HepG2 (cell line): ENCODE data around the gene COL27A1. TPM values are rescaled to one million over a fixed set of nuclear protein-coding genes. Genes with fewer than 3 reads are reported as not detected.
A peak's percentile ranks its signal among the peaks of the same experiment; 100 is the strongest.

Source experiments
- ARID5B ChIP-seq: IDR thresholded peaks from 2 replicates; pipeline ENCODE4 v1.4.0; 2020; ENCODE audit warnings: mild to moderate bottlenecking, missing genetic modification reagents
- CSRNP1 ChIP-seq: sonication (generic); formaldehyde crosslinking; IDR thresholded peaks from 2 replicates; pipeline ENCODE4 v1.8.1; 2023; ENCODE audit warnings: mild to moderate bottlenecking, missing genetic modification reagents
- FIP1L1 ChIP-seq: fragments of 200-400 bp; formaldehyde crosslinking; IDR thresholded peaks from 2 replicates; pipeline ENCODE4 v1.6.1; 2018; ENCODE audit warnings: low read depth, mild to moderate bottlenecking, low read length, moderate library complexity, borderline replicate concordance; ENCODE audit not compliant: insufficient read depth
- GLI4 ChIP-seq: sonication (generic); formaldehyde crosslinking; IDR thresholded peaks from 2 replicates; pipeline ENCODE4 v1.5.1; 2020; ENCODE audit warnings: missing genetic modification reagents, mild to moderate bottlenecking, moderate library complexity, borderline replicate concordance
- JUNB ChIP-seq: sonication (generic); formaldehyde crosslinking; IDR thresholded peaks from 2 replicates; pipeline ENCODE4 v1.8.0; 2022; ENCODE audit warnings: missing genetic modification reagents, mild to moderate bottlenecking, borderline replicate concordance
- NFKB2 ChIP-seq: sonication (generic); formaldehyde crosslinking; IDR thresholded peaks from 2 replicates; pipeline ENCODE4 v1.4.0; 2020; ENCODE audit warnings: missing genetic modification reagents, borderline replicate concordance
- PPARG ChIP-seq: conservative IDR thresholded peaks from 2 replicates; pipeline ENCODE4 v1.6.1; 2016; ENCODE audit warnings: missing biosample characterization, missing genetic modification reagents
- RARA ChIP-seq: IDR thresholded peaks from 2 replicates; pipeline ENCODE4 v1.6.1; 2016; ENCODE audit warnings: missing genetic modification reagents, missing compliant biosample characterization
- RFX3 ChIP-seq: IDR thresholded peaks from 2 replicates; pipeline ENCODE4 v1.6.1; 2016; ENCODE audit warnings: missing biosample characterization, missing genetic modification reagents
- SKI ChIP-seq: fragments of 450-650 bp; IDR thresholded peaks from one replicate; pipeline ENCODE4 v1.6.1; 2018; ENCODE audit warnings: mild to moderate bottlenecking; ENCODE audit not compliant: partially characterized antibody
- SOX6 ChIP-seq, 2 experiments: fragments of 450-650 bp in 1 of 2; sonication (generic) in 1 of 2; formaldehyde crosslinking in 1 of 2; IDR thresholded peaks; 2 replicates each; pipeline versions ENCODE4 v1.4.0 to v1.6.1; 2017 to 2020; ENCODE audit warnings: antibody characterized with exemption in 1 of 2, mild to moderate bottlenecking in 1 of 2, missing genetic modification reagents in 1 of 2
- ZBTB43 ChIP-seq: sonication (generic); formaldehyde crosslinking; conservative IDR thresholded peaks from 2 replicates; pipeline ENCODE4 v1.4.0; 2020; ENCODE audit warnings: missing genetic modification reagents
- ZFP90 ChIP-seq: sonication (generic); formaldehyde crosslinking; IDR thresholded peaks from 2 replicates; pipeline ENCODE4 v1.8.0; 2022; ENCODE audit warnings: missing genetic modification reagents, mild to moderate bottlenecking, inconsistent platforms, borderline replicate concordance
- ZFY ChIP-seq: sonication (generic); formaldehyde crosslinking; IDR thresholded peaks from 2 replicates; pipeline ENCODE4 v1.4.0; 2020; ENCODE audit warnings: missing genetic modification reagents
- ZNF432 ChIP-seq: sonication (generic); formaldehyde crosslinking; IDR thresholded peaks from 2 replicates; pipeline ENCODE4 v1.5.0; 2020; ENCODE audit warnings: missing genetic modification reagents, mild to moderate bottlenecking, borderline replicate concordance
- ZNF652 ChIP-seq: IDR thresholded peaks from 2 replicates; pipeline ENCODE4 v1.6.1; 2016; ENCODE audit warnings: low read depth, borderline replicate concordance
- ZNF710 ChIP-seq: sonication (generic); formaldehyde crosslinking; IDR thresholded peaks from 2 replicates; pipeline ENCODE4 v1.5.0; 2020; ENCODE audit warnings: mild to moderate bottlenecking, missing genetic modification reagents, borderline replicate concordance
- ZNF788 ChIP-seq: sonication (generic); formaldehyde crosslinking; IDR thresholded peaks from 2 replicates; pipeline ENCODE4 v1.5.0; 2020; ENCODE audit warnings: mild to moderate bottlenecking, missing genetic modification reagents, borderline replicate concordance
- polyA plus RNA-seq, 8 experiments: library from polyadenylated mRNA; depleted of rRNA in 3 of 8; stranded (reverse) in 7 of 8; unstranded in 1 of 8; fragments of >200 nt; fragmentation: Illumina TruSeq in 4 of 8; extraction: Trizol in 4 of 8; gene quantifications; 2 replicates each; pipeline versions ENCODE4 v1.2.1 to v1.2.3, GENCODE V29; 2011 to 2016; ENCODE audit warnings: low read depth in 4 of 8, missing spikeins in 1 of 8, mixed read lengths in 1 of 8; ENCODE audit not compliant: insufficient read depth in 1 of 8
- total RNA-seq, 5 experiments: library from RNA; depleted of rRNA; stranded (reverse); fragments of >200 nt; fragmentation: Illumina TruSeq; extraction: Trizol; gene quantifications; 2 replicates each; pipeline ENCODE4 v1.2.3, GENCODE V29; 2016; ENCODE audit warnings: low read depth in 1 of 5
- TF ChIP-seq, protein P1 (sequence below): sonication (generic); formaldehyde crosslinking; IDR thresholded peaks from 2 replicates; pipeline ENCODE4 v1.8.0; 2022; ENCODE audit warnings: low read depth, missing genetic modification reagents

Gene COL27A1
- total and polyA plus RNA-seq, 2 of the 13 experiments (the other 11 are each of a cell fraction or from before 2014, with no cell fraction given) = 71.3 to 89.1 TPM

- TF ChIP-seq ZBTB43 (CRISPR knock-in tag) = no peak
- no peak for TF ChIP-seq ZNF710 (CRISPR knock-in tag)
- no peak for TF ChIP-seq ZFY (CRISPR knock-in tag)
- peak; percentile 62 for TF ChIP-seq ARID5B (CRISPR knock-in tag)
- peak; percentile 68 for TF ChIP-seq RARA (CRISPR knock-in tag)
- no peak; the same call in 1 of the 2 replicates for TF ChIP-seq NFKB2 (CRISPR knock-in tag)
- no peak for TF ChIP-seq ZNF652 (CRISPR knock-in tag)
- TF ChIP-seq RFX3 (CRISPR knock-in tag) = no peak
- TF ChIP-seq ZFP90 (CRISPR knock-in tag) = no peak
- TF ChIP-seq, protein P1, sequence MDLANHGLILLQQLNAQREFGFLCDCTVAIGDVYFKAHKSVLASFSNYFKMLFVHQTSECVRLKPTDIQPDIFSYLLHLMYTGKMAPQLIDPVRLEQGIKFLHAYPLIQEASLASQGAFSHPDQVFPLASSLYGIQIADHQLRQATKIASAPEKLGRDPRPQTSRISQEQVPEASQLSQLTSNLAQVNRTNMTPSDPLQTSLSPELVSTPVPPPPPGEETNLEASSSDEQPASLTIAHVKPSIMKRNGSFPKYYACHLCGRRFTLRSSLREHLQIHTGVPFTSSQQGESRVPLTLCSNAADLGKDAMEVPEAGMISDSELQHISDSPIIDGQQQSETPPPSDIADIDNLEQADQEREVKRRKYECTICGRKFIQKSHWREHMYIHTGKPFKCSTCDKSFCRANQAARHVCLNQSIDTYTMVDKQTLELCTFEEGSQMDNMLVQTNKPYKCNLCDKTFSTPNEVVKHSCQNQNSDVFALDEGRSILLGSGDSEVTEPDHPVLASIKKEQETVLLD (CRISPR knock-in tag) = no peak
- TF ChIP-seq ZNF432 (CRISPR knock-in tag) = no peak
- TF ChIP-seq ZNF788 (CRISPR knock-in tag) = peak; percentile 19; the same call in 1 of the 2 replicates
- TF ChIP-seq PPARG (CRISPR knock-in tag) = 0 out of 2 replicates have a peak, but pooled peaks have one; percentile 35
- no peak for TF ChIP-seq SOX6 (IDR thresholded peaks at IDR 0.05)
- TF ChIP-seq SOX6 (CRISPR knock-in tag; IDR thresholded peaks at IDR 0.05) = peak; percentile 42; the same call in 1 of the 2 replicates
- peak; percentile 30; the same call in 1 of the 2 replicates for TF ChIP-seq CSRNP1 (CRISPR knock-in tag)
- TF ChIP-seq JUNB (CRISPR knock-in tag) = no peak
- no peak for TF ChIP-seq GLI4
- no peak for TF ChIP-seq SKI
- no peak for TF ChIP-seq FIP1L1
Measured at GRCh38 chr9:114163517-114163951, 8.2 kb downstream of the COL27A1 start (continued).
